H9 (cell line): Measurements from ENCODE around the gene EPHB2. TPM values are rescaled to one million over a fixed set of nuclear protein-coding genes. Genes with fewer than 3 reads are reported as not detected.

Experiments used
- DNase-seq: peaks from one replicate; pipeline ENCODE4 v3.0.0-alpha.2; 2017
- H2AFZ ChIP-seq: one replicate; pipeline ENCODE4 v1.6.1; 2013; ENCODE audit warnings: mild to moderate bottlenecking, low read length, control low read depth, moderate library complexity
- H2AK5ac ChIP-seq: 2 replicates; pipeline ENCODE4 v1.6.1; 2013; ENCODE audit warnings: low read length, control low read depth, mixed read lengths; ENCODE audit not compliant: insufficient read length
- H2BK120ac ChIP-seq: one replicate; pipeline ENCODE4 v1.6.1; 2013; ENCODE audit warnings: low read depth, mild to moderate bottlenecking, low read length, control low read depth, inconsistent platforms; ENCODE audit not compliant: poor library complexity, severe bottlenecking
- H2BK12ac ChIP-seq: 2 replicates; pipeline ENCODE4 v1.6.1; 2013; ENCODE audit warnings: low read length, control low read depth, mixed read lengths, low read depth; ENCODE audit not compliant: insufficient read length
- H2BK15ac ChIP-seq: 2 replicates; pipeline ENCODE4 v1.6.1; 2013; ENCODE audit warnings: low read depth, low read length, control low read depth
- H2BK20ac ChIP-seq: one replicate; pipeline ENCODE4 v1.6.1; 2013; ENCODE audit warnings: low read depth, mild to moderate bottlenecking, low read length, control low read depth, inconsistent platforms; ENCODE audit not compliant: poor library complexity, severe bottlenecking
- H2BK5ac ChIP-seq: 2 replicates; pipeline ENCODE4 v1.6.1; 2013; ENCODE audit warnings: low read length, control low read depth, mixed read lengths; ENCODE audit not compliant: insufficient read length
- H3K14ac ChIP-seq: 2 replicates; pipeline ENCODE4 v1.6.1; 2013; ENCODE audit warnings: low read length, control low read depth; ENCODE audit not compliant: insufficient read depth
- H3K18ac ChIP-seq: 2 replicates; pipeline ENCODE4 v1.6.1; 2013; ENCODE audit warnings: low read depth, mild to moderate bottlenecking, mixed read lengths, low read length, control low read depth; ENCODE audit not compliant: insufficient read length
- H3K23ac ChIP-seq: 2 replicates; pipeline ENCODE4 v1.6.1; 2013; ENCODE audit warnings: low read length, control low read depth, mixed read lengths, low read depth; ENCODE audit not compliant: insufficient read length
- H3K23me2 ChIP-seq: 2 replicates; pipeline ENCODE4 v1.6.1; 2013; ENCODE audit warnings: low read depth, mild to moderate bottlenecking, mixed read lengths, low read length, control low read depth; ENCODE audit not compliant: insufficient read length, poor library complexity, severe bottlenecking
- H3K27ac ChIP-seq: 2 replicates; pipeline ENCODE4 v1.5.1; 2013; ENCODE audit warnings: low read length, control low read depth, mixed read lengths, low read depth; ENCODE audit not compliant: insufficient read length
- H3K27me3 ChIP-seq: 2 replicates; pipeline ENCODE4 v1.6.1; 2013; ENCODE audit warnings: low read length, control low read depth, inconsistent platforms; ENCODE audit not compliant: insufficient read depth
- H3K4ac ChIP-seq: 2 replicates; pipeline ENCODE4 v1.6.1; 2013; ENCODE audit warnings: low read depth, mild to moderate bottlenecking, control low read depth, inconsistent platforms, low read length, moderate library complexity
- H3K4me1 ChIP-seq: 2 replicates; pipeline ENCODE4 v1.6.1; 2013; ENCODE audit warnings: low read length, control low read depth, inconsistent platforms; ENCODE audit not compliant: insufficient read depth
- H3K4me2 ChIP-seq: 2 replicates; pipeline ENCODE4 v1.6.1; 2013; ENCODE audit warnings: low read length, control low read depth, mixed read lengths; ENCODE audit not compliant: insufficient read length, insufficient read depth
- H3K56ac ChIP-seq: 2 replicates; pipeline ENCODE4 v1.6.1; 2013; ENCODE audit warnings: low read depth, mild to moderate bottlenecking, mixed read lengths, low read length, control low read depth; ENCODE audit not compliant: insufficient read length
- H3K79me1 ChIP-seq: 2 replicates; pipeline ENCODE4 v1.6.1; 2013; ENCODE audit warnings: low read depth, mild to moderate bottlenecking, moderate library complexity, low read length, control low read depth, inconsistent platforms; ENCODE audit not compliant: insufficient read depth, poor library complexity, severe bottlenecking
- H3K79me2 ChIP-seq: 2 replicates; pipeline ENCODE4 v1.6.1; 2013; ENCODE audit warnings: low read length, control low read depth, inconsistent platforms; ENCODE audit not compliant: insufficient read depth
- H3K9ac ChIP-seq: 2 replicates; pipeline ENCODE4 v1.6.1; 2013; ENCODE audit warnings: low read length, control low read depth, mixed read lengths; ENCODE audit not compliant: insufficient read length; ENCODE audit errors: extremely low read depth
- H3K9me3 ChIP-seq: one replicate; pipeline ENCODE4 v1.6.1; 2013; ENCODE audit warnings: low read depth, low read length, inconsistent platforms; ENCODE audit not compliant: control insufficient read depth
- H3T11ph ChIP-seq: one replicate; pipeline ENCODE4 v1.6.1; 2013; ENCODE audit warnings: mild to moderate bottlenecking, low read length, control low read depth, inconsistent platforms
- H4K20me1 ChIP-seq: one replicate; pipeline ENCODE4 v1.6.1; 2013; ENCODE audit not compliant: control insufficient read depth, insufficient read length, insufficient read depth
- H4K5ac ChIP-seq: 2 replicates; pipeline ENCODE4 v1.6.1; 2013; ENCODE audit warnings: low read depth, mild to moderate bottlenecking, mixed read lengths, low read length, control low read depth; ENCODE audit not compliant: insufficient read length
- H4K8ac ChIP-seq: replicated peaks from 2 replicates; pipeline ENCODE4 v1.6.1; 2013; ENCODE audit warnings: low read length, control low read depth, mixed read lengths, low read depth; ENCODE audit not compliant: insufficient read length
- H4K91ac ChIP-seq: 2 replicates; pipeline ENCODE4 v1.6.1; 2013; ENCODE audit warnings: low read depth, mild to moderate bottlenecking, moderate library complexity, mixed read lengths, low read length, control low read depth; ENCODE audit not compliant: insufficient read length
- H3K27ac Mint-ChIP-seq, 3 experiments: 2 replicates in 2 of 3; 3 replicates in 1 of 3; pipeline ENCODE4 v1.8.0; 2020 to 2021; ENCODE audit warnings: mixed read lengths in 3 of 3, mild to moderate bottlenecking in 1 of 3, moderate library complexity in 1 of 3
- H3K27me3 Mint-ChIP-seq: 2 replicates; pipeline ENCODE4 v1.8.0; 2021; ENCODE audit warnings: low read depth, mild to moderate bottlenecking, moderate library complexity, mixed read lengths
- H3K36me3 Mint-ChIP-seq, 3 experiments: 2 replicates in 2 of 3; 3 replicates in 1 of 3; pipeline ENCODE4 v1.8.0; 2020 to 2021; ENCODE audit warnings: low read depth in 3 of 3, mixed read lengths in 3 of 3; ENCODE audit not compliant: insufficient read depth in 1 of 3
- H3K4me1 Mint-ChIP-seq, 2 experiments: 2 replicates each; pipeline ENCODE4 v1.8.0; 2020; ENCODE audit warnings: mixed read lengths in 2 of 2
- H3K4me3 Mint-ChIP-seq, 2 experiments: 2 replicates in 1 of 2; 3 replicates in 1 of 2; pipeline ENCODE4 v1.8.0; 2020 to 2021; ENCODE audit warnings: mild to moderate bottlenecking in 2 of 2, mixed read lengths in 2 of 2, moderate library complexity in 1 of 2
- H3K9me3 Mint-ChIP-seq, 2 experiments: 2 replicates in 1 of 2; 3 replicates in 1 of 2; pipeline ENCODE4 v1.8.0; 2020; ENCODE audit warnings: mild to moderate bottlenecking in 2 of 2, mixed read lengths in 2 of 2, moderate library complexity in 1 of 2
- CTCF ChIP-seq: fragments of 200-600 bp; sonication (generic); conservative IDR thresholded peaks from 3 replicates; pipeline ENCODE4 v1.8.0; 2021; ENCODE audit warnings: antibody characterized with exemption, mild to moderate bottlenecking
- WGBS: extraction: QIAGEN DNeasy Blood & Tissue Kit; methylation state at CpG from one replicate; pipeline ENCODE4 v1.1.7; 2013; ENCODE audit warnings: missing lambda C conversion rate, low lambda C conversion rate, mixed read lengths; ENCODE audit not compliant: insufficient read length; ENCODE audit errors: extremely low coverage; 5-methylcytosine and 5-hydroxymethylcytosine counted together
- total RNA-seq: library from RNA; stranded (reverse); gene quantifications from 2 replicates; pipeline ENCODE4 v1.2.1, GENCODE V29; 2021

EPHB2 gene
- total RNA-seq, 1 experiment from 2014 or later, result 9.5 TPM

- no peak overlapping the region for H2AK5ac ChIP-seq
- H3K27ac Mint-ChIP-seq, result no peak overlapping the region; a peak in 2 of 7 replicates
- no peak for TF ChIP-seq CTCF
- no peak overlapping the region for H3K14ac ChIP-seq
- H3K4me1 Mint-ChIP-seq, result peaks cover 5 to 15% of the 10 kb centered on the region in 2 experiments; a peak in 3 of 4 replicates
- no peak overlapping the region for H2BK5ac ChIP-seq
- no peak overlapping the region for H2BK20ac ChIP-seq
- H3K27ac ChIP-seq, result no peak overlapping the region
- H3K27me3 ChIP-seq, result no peaks in the 10 kb centered on the region
- H3K18ac ChIP-seq, result no peak overlapping the region
- H3K79me1 ChIP-seq, result no peaks in the 10 kb centered on the region
- no peak for DNase-seq
- no peak overlapping the region for H3K4ac ChIP-seq
- no peak overlapping the region for H3K9ac ChIP-seq
- no CpG with 5 or more reads among the region's 6 CpGs for WGBS
- H2BK120ac ChIP-seq, result no peak overlapping the region
- H3K4me3 Mint-ChIP-seq, result no peak overlapping the region
- H4K5ac ChIP-seq, result no peak overlapping the region
- H4K8ac ChIP-seq, result no peak overlapping the region
- no peak overlapping the region for H3K56ac ChIP-seq
- no peak overlapping the region for H2BK15ac ChIP-seq
- H2AFZ ChIP-seq, result no peak overlapping the region
- no peaks in the 10 kb centered on the region for H3K36me3 Mint-ChIP-seq
- no peaks in the 10 kb centered on the region for H3K79me2 ChIP-seq
- H3T11ph ChIP-seq, result no peak overlapping the region
- no peaks in the 10 kb centered on the region for H3K9me3 Mint-ChIP-seq
- no peaks in the 10 kb centered on the region for H3K23me2 ChIP-seq
- no peak overlapping the region for H4K91ac ChIP-seq
- H3K23ac ChIP-seq, result no peak overlapping the region
- no peaks in the 10 kb centered on the region for H4K20me1 ChIP-seq
- no peaks in the 10 kb centered on the region for H3K9me3 ChIP-seq
- H3K4me2 ChIP-seq, result no peak overlapping the region
- no peak overlapping the region for H2BK12ac ChIP-seq
- H3K4me1 ChIP-seq, result no peaks in the 10 kb centered on the region
- no peaks in the 10 kb centered on the region for H3K27me3 Mint-ChIP-seq
These were observed 50.5 kb downstream of the EPHB2 start for GRCh38 chr1:22761101-22761500.
